GM21360 (cell line): ENCODE results near the gene ENGASE.
A peak's percentile ranks its signal among the peaks of the same experiment; 100 is the strongest.
"Not testable (repeated sequence)": the region's sequence is repeated elsewhere in the genome, so short reads cannot be mapped to it uniquely, and the experiment has no call there.

Experiments used
- ATAC-seq: cut with Tn5 transposase; IDR thresholded peaks from one replicate; pipeline ENCODE4 v1.9.1; 2021; ENCODE audit warnings: mild to moderate bottlenecking, moderate library complexity; ENCODE audit not compliant: unreplicated experiment

Gene ENGASE, protein sequence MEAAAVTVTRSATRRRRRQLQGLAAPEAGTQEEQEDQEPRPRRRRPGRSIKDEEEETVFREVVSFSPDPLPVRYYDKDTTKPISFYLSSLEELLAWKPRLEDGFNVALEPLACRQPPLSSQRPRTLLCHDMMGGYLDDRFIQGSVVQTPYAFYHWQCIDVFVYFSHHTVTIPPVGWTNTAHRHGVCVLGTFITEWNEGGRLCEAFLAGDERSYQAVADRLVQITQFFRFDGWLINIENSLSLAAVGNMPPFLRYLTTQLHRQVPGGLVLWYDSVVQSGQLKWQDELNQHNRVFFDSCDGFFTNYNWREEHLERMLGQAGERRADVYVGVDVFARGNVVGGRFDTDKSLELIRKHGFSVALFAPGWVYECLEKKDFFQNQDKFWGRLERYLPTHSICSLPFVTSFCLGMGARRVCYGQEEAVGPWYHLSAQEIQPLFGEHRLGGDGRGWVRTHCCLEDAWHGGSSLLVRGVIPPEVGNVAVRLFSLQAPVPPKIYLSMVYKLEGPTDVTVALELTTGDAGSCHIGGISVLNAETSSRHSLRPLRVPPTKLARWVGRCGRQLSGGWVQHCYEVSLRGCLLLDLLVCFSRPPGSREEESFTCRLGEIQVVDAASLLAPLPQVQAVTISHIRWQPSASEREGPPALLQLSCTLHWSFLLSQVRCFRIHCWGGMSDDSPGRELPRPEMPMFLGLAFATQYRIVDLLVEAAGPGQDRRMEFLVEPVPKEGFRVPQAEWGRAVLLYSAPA

DNA sequence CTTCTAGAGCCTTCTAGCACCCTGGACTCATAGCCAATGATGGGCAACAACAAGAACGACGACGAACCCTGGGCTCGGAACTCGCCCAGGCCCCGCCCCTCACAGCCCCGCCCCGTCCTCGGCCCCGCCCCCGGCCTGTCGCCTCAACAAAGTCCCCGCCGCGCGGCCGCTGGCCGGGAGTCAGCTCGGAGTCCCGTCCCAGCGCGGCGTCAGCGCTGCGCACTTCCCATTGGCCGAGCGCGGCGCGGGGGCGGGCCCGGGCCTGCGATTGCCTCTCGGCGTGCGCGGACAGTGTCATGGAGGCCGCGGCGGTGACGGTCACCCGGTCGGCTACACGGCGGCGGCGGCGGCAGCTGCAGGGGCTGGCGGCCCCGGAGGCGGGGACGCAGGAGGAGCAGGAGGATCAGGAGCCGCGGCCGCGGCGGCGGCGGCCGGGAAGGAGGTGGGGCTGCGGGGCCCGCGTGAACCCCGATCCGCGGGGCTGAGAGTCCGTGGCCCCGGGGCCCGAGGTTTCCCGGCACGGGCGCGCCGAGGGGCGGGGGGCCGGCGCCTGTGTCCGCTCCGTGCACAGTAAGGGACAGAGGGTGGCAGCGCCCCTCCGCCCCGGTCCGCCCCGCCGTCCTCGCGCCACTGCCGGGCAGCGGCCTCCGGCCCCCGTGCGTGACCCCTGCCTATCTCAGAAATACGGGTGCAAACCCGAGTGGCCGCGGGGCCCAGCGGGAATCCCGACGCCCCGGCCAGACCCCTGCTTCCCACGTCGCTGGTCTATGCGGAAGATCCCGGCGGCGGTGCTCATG, at the start of gene ENGASE:
Gene ENGASE, plus strand, starts transcription at position 176 of the 797 bp plus-strand sequence. Its CDS starts 121 bp downstream, at position 297.
- peak; percentile 81 for ATAC-seq

DNA sequence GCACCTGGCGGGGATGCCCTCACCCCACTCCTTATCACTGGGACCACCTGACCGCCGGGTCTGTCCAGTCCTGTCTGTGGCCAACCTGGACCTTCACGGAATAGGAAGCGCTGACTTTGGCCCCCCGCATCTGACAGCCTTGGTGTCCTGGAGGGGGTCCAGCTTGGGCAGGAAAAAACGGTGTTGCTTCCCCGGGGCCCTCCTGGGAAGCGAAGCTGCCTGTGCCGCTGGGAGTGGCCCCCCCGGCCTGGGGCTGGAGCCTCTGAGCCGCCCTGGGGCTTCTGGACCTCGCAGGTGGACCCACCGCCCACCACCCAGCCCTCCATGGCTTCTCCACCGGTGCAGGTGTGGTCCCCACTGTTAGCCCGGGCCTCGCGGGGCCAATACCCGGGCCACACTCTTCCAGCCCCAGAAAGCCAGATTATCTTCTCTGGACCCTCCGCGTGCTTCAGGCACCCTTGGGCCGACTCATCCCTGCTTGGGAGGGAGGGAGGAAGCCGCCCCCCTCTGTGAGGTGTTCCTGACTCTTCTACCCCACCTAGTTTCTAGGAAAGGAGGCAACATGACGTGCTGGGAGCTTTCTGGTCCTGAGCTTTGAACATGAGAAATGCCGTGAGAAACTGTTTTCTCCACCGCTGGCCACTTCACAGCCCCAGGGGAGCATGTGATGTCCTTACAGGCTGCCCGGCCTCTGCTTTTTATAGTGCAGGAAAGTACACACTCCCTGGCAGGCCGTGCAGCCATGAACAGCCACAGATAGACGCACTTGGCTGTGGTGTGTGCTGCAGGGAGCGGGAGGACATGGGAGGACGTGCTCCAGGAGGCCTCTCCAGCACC, 49.5 kb upstream of the ENGASE start:
- ATAC-seq: no peak

DNA sequence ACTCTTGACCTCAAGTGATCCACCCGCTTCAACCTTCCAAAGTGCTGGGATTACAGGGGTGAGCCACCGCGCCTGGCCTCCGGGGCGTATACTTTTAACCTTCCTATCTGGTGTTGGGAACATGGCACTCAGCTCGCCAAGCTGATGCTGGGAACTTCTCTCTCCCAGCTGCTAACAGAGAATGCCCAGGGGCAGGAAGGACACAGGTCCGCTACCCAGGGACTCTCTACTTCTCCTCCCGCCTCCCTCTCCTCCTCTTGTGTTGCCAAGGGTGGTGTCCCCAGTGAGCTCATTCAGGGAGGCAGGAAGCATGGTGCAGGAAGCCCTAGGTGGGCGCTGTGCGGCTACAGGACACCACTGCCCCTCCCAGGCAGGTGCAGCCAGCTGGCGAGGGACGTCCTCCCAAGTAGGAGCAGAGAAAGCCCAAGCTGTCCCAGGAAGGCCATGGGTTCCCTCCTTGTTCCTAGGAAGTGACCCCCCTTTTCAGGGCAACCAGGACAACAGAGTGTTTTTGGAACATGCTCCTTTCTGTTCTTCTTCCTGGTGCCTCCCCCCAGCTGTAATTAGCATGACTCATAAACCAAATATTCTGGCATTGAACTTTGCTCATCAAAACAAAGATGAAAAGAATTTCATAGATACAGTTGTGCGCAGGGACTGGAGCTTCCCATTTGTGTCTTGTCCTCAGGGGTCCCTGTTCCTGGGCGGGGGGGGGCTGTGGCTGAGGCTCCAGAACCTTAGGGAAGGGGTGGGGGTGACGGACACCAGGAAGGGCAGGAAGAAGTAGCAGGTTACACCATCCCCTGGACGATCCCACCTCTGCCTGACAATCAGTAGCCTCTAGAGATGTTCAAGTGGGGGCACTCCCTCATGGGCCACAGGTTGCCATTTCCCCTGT, 48.0 kb upstream of the ENGASE start:
- ATAC-seq: no peak

DNA sequence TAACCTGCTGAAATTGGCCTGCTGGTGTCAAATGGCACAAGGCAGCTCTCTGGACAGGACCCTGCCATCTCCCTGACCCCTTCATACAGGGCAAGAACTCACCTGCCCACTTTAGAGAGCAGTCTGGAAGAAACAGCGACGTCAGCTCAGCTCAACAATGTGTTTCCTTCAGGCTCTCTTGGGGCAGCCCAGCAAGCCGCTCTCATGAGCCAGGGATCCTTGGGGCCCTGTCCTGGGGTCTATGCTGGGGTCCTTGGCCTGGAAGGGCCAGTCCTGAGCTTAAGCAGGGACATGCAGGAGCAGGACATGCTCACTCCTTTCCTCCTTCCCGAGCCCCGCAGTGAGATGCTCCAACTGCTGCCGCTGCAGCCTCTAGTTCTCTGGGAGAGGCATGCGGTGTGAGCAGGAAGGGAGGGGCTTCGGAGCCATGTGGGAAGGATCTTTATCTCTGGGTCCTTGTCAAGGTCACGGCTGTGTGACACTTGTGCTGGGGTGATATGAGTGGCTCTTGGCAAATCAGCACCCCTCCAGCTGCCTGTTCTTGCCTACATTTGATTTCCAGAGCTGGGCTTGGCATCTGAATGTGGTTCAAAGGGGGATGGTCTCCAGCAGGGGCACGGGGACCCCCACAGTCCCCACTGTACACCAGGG, 47.2 kb upstream of the ENGASE start:
- no peak for ATAC-seq

DNA sequence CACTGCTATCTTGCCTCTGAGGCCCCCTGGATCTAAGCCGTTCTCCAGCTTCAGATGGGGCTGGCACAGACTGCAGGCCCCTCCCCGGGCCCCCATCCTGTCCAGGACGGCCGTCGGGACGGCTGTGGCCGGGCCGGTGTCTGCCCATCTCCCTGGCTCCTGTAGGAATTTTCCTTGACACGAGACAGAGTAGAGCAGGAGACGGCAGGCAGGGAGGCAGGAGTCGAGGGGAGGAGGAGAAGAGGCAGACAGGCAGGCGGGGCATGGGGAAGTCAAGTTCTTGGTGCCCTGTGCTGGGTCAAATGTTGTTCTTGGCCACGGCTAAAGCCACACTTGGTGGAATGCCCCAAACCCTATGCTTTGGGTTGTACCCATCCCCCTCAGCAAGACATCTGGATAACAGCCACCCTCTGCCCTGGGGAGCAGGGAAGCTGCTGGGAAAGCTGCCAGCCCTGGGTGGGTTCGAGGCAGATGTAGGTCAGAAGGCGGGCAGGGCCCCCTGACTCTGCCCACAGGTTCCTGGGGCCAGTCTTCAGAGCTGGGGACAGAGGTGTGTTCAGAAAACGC, 46.6 kb upstream of the ENGASE start:
- ATAC-seq: no peak

DNA sequence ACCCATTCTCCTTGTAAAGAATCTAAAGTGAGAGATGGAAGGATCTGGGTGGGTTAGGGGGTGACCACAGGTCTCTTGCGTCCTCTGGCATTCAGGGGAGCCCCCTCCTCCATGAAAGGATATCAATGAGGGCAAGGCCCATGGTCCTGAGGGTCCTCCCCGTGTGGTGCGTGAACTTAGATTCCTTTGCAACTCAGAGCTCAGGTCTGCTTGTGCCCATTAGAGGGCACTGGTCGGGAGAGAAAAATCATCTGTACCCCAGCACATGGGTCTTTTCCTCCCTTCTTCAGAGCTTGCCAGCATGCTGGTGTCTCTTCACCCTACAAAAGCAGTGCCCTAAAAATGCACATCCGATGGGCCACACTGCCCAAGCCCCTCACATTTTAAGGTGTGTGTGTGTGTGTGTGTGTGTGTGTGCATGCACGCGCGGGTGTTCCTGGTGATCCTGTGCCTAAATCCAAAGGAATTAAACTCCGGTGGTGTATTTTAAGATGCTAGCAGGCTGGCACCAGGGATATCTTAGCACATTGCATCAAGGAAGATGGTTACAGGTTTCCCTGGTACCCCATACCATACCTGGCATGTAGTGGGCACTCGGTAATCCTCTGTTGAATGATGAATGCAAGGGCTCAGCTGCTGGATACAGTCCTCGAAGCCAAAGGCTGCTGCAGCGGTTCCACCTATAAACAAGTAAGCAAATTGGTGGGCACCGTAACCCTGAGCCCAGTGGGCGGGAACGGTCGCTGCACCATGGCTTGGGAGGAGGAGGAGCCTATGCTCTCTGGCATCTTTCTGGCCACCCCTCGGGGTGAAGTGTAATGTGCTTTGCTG, 45.9 kb upstream of the ENGASE start:
- ATAC-seq: no peak

DNA sequence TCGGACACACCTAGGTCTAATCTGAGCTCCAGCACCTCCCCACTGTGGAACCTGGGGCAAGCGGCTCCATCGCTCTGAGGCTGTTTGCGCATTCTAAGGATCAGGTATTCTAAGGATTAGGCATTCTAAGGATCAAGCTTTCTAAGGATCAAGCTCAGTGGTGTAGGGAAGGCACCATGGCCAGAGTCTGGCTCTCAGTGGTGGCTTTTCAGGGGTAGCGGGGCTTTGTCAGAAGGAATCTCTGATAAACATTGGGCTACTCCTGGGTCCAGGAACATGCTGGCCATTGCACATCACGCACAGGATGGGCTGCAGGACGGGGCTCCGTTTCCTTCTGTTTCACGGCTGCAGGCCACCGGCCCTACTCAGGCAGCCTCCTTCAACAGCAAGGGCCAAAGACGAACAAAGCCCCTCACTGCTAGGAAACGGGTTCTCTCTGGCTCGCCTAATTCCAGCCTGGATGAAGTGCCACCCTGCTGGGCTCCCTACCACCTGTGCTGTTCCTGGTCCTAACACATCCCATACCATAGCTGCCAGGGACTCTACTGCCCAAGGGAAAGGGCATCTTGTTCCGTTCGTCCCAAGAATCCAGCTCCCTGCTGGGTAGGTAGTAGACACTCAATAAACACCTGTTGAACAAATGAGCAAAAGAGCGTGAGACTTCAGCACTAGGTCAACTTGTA, 45.2 kb upstream of the ENGASE start:
- no peak for ATAC-seq

DNA sequence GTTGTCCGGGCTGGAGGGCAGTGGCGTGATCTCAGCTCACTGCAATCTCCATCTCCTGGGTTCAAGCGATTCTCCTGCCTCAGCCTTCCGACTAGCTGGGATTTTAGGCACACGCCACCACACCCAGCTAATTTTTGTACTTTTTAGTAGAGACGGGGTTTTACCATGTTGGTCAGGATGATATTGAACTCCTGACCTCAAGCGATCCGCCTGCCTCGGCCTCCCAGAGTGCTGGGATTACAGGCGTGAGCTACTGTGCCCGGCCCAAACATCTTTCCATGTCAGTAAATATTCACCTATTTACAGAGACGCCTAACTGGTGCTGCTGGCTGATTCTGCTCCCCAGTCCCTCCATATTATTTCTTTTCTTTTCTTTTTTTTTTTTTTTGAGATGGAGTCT, 44.0 kb upstream of the ENGASE start:
- ATAC-seq: not testable (repeated sequence)

DNA sequence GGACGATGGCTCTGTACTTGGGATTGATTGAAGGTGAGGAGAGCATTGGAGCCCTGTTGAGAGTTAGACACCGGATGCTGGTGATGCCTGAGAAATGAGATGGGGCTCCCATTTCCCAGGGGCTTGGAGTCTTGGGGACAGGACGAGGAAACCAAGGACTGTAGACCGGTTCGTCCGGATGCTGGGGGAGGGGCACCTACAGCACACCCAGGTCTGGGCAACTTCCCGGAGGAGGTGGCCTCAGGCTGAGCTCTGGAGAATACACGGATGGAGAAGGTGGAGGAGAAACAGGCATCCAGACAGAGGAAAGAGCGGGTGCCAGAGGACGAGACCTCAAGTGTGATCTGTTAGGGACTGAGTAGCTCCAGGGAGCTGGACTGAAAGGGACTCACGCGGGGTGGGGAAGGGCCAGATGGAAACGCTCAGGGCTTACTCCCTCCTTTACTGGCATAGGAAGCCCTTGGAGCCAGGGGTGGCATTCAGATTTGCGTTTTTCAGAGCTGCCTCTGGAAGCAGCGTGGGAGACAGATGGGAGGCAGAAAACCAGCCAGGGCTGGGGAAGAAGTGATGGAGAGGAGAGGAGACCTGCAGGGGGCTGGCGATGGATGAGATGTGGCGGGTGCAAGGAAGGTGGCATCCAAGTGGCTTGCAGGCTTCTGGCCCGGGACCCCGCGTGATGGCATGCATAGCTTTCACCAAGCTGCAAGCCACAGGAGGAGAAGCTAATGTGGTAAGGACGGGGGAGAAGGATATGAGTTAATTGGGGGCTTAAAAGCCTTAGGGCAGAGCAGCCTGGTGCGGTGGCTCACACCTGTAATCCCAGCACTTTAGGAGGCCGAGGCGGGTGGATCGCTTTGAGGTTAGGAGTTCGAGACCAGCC, 42.4 kb upstream of the ENGASE start:
- no peak for ATAC-seq

DNA sequence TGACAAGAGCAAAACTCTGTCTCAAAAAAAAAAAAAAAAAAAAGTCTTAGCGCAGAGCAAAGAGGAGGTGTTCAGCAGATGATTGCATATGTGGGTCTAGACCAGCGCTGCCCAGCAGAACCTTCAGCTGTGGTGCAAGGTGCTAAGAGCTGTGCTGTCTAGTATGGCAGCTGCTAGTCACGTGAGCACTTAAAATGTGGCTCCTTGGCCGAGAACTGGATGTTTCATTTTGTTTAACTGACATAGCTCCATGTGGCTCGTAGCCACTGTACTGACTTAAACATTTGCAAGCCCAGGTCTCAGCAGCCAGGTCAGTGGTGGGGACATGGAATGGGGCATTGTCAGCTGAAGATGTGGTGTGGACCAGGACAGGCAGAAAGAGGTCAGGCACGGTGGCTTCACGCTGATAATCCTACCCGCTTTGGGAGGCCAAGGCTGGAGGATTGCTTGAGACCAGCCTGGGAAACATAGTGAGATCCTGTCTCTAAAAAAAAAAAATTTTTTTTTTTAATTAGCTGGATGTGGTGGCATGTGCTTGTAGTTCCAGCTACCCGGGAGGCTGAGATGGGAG, 41.5 kb upstream of the ENGASE start:
- ATAC-seq: no peak

DNA sequence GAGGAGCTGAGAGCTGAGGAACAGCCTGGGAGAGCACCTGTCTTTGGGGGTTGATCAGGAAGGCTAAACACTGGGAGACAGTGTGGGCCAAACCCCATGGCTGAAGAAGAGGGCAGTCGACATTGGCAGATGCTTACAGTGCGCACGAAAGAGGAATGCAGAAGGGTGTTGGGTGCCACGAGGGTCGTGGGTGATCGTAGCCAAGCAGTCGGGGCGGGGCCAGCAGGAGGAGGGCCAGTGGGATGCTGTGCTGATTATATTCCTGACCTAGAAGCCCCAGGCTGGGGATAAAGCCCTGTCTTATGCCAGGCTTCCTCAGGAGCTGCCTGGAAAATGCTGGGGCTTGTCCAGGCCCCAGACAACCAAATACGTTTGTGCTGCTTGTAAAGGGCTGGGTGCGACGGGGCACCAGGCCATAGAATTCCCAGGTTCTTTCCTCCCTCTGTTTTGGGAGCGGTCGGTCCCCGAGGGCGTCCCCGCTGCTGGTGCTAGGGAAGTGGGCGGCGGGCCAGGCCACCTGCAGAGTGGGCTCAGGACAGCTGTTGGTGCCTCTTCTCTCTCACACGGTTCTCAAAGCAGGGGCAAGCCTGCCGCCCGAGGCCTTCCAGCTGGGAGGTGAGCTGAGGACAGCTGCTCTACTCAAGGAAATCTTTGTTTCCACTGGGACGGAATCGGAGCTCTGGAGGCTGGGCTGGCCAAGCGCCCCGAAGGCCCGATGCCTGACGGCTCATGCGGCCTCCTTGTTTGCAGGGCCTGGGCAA, 40.7 kb upstream of the ENGASE start:
- no peak for ATAC-seq

DNA sequence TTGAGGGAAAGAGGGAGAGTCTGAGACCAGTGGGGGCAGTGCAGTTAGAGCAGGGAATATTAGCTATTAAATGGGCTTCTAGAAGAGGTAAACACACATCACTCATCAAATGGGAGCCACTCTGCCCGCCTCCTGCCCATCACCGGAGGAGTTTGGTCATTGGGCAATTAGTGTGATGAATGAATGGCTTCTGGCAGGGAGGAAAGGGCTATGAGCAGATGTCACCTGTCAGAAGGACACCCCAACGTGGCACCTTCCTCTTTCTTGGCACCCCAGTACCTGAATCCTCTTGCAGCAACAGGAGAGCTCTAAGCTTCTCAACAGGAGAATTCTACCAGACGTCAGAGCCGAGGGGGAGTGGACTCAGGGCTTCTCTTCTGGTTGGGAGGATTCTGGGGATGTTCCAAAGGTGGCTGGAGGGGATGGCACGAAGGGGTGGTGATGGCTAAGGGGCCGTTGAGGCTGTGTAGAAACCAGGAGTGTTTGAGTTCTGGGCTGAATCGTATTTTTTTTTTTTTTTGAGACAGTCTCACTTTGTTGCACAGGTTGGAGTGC, 39.6 kb upstream of the ENGASE start:
- ATAC-seq: no peak

DNA sequence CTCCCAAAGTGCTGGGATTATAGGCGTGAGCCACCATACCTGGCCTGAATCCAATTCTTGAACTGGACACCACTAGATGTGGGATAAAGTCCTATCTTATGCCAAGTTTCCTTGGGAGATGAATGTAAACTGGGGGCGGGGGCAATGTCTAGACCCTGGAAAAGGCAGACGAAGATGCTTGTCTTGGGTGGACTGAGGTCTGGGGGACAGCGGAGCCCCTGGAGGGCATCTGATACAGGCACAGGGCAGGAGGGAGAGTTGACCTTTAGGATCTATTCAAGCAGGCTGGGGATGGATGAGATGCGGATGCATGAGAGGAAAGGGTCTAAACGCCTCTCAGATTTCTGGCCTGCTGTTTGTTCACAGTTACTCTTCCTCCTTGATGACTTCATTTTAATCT, 38.9 kb upstream of the ENGASE start:
- ATAC-seq: no peak

DNA sequence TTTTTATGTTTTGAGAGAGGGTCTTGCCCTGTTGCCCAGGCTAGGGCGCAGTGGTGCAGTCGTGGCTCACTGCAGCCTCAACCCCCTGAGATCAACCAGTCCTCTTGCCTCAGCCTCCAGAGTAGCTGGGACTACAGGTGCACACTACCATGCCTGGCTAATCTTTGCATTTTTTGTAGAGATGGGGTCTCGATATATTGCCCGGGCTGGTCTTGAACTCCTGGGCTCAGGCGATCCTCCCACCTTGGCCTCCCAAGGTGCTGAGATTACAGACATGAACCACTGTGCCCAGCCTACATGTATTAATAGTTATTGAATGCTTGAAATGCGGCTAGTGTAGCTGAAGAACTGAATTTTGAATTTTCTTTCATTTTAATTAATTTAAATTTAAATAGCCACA, 38.4 kb upstream of the ENGASE start:
- ATAC-seq: no peak

DNA sequence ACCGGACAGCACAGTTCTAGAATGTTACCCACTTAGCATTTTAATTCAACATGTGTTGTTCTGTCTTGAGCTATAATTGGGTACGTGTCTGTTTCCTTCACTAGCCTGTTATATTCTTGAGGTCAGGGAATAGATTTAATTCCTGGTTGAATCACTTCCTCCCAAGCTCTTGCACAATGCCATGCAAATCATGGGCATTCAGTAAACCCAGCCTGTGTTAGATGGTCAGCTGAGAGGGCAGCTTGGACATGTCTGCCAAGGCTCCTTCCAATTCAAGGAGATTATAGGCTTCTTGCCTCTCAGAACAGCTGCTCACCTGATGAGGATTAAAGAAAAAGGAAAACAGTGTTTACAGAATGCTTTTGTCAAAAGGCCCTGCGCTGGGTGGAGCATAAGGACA, 38.0 kb upstream of the ENGASE start:
- ATAC-seq: no peak
